Measurements from ENCODE around the gene KIF16B. TPM values are rescaled to one million over a fixed set of nuclear protein-coding genes. Genes with fewer than 3 reads are reported as not detected.

Gene KIF16B
- total and polyA plus RNA-seq, 2 experiments from 2014 or later: 9.3 to 21.8 TPM

GRCh38 chr20:16364320-16364687 is 208.9 kb downstream of the KIF16B start:
- no peak overlapping the region for H3K4me3 ChIP-seq
- no peaks in the 10 kb centered on the region for H3K79me2 ChIP-seq
- H3K36me3 ChIP-seq (replicated peaks; ENCODE audit: insufficient read depth, low read depth): no peaks in the 10 kb centered on the region
- H3K9me2 ChIP-seq (replicated peaks; ENCODE audit: insufficient read depth): no peaks in the 10 kb centered on the region
- H3K27ac ChIP-seq: peak overlapping the region; percentile 43
- no peak overlapping the region for H3K4me2 ChIP-seq
- H3K9me3 ChIP-seq (ENCODE audit: low read depth): no peaks in the 10 kb centered on the region
- H3K4me1 ChIP-seq (ENCODE audit: insufficient read depth): peaks cover 11% of the 10 kb centered on the region
- no peak overlapping the region for H2AFZ ChIP-seq
- no peak for DNase-seq (ENCODE audit: low spot score)
- H4K20me1 ChIP-seq (ENCODE audit: insufficient read depth, poor library complexity, severe bottlenecking): no peaks in the 10 kb centered on the region
- TF ChIP-seq EZH2 (IDR thresholded peaks at IDR 0.05; ENCODE audit: borderline replicate concordance): no peak
- TF ChIP-seq CTCF (IDR thresholded peaks at IDR 0.05; ENCODE audit: poor library complexity): no peak
- TF ChIP-seq EZH2phosphoT487 (IDR thresholded peaks at IDR 0.05; ENCODE audit: low read depth, severe bottlenecking, unreplicated experiment): no peak
- H3K27me3 ChIP-seq: no peaks in the 10 kb centered on the region
- WGBS (ENCODE audit: low lambda C conversion rate, missing lambda C conversion rate): 69% methylated on average over 5 of the region's 5 CpGs

- H3K27ac ChIP-seq: peak overlapping the region; percentile 21
- no peak for DNase-seq (ENCODE audit: low spot score)
- no peak overlapping the region for H2AFZ ChIP-seq
Measured at GRCh38 chr20:16363506-16364319, 209.5 kb downstream of the KIF16B start.

GRCh38 chr20:16362642-16363041 is 210.6 kb downstream of the KIF16B start:
- Histone ChIP-seq H3K36me3 (replicated peaks; ENCODE audit: insufficient read depth, low read depth) (no peaks in the 10 kb centered on the region), H3K4me2 (no peak overlapping the region), H3K9me2 (replicated peaks; ENCODE audit: insufficient read depth) (no peaks in the 10 kb centered on the region), H3K27me3 (no peaks in the 10 kb centered on the region), H3K27ac (no peak overlapping the region), H3K79me2 (no peaks in the 10 kb centered on the region), H3K4me1 (ENCODE audit: insufficient read depth) (peaks cover 5% of the 10 kb centered on the region), H4K20me1 (ENCODE audit: insufficient read depth, poor library complexity, severe bottlenecking) (no peaks in the 10 kb centered on the region), H3K9me3 (ENCODE audit: low read depth) (no peaks in the 10 kb centered on the region), H3K4me3 (no peak overlapping the region), H2AFZ (no peak overlapping the region)
- no peak for DNase-seq (ENCODE audit: low spot score)
- 86% methylated on average over 1 of the region's 1 CpG for WGBS (ENCODE audit: low lambda C conversion rate, missing lambda C conversion rate)
- no peak for TF ChIP-seq CTCF (IDR thresholded peaks at IDR 0.05; ENCODE audit: poor library complexity)
- TF ChIP-seq EZH2 (IDR thresholded peaks at IDR 0.05; ENCODE audit: borderline replicate concordance): no peak
- no peak for TF ChIP-seq EZH2phosphoT487 (IDR thresholded peaks at IDR 0.05; ENCODE audit: low read depth, severe bottlenecking, unreplicated experiment)

More at GRCh38 chr20:16363506-16364319, 209.5 kb downstream of the KIF16B start:
- H3K9me2 ChIP-seq (replicated peaks; ENCODE audit: insufficient read depth): no peaks in the 10 kb centered on the region
- 59% methylated on average over 5 of the region's 5 CpGs for whole genome bisulfite sequencing (ENCODE audit: low lambda C conversion rate, missing lambda C conversion rate)
- H4K20me1 ChIP-seq (ENCODE audit: insufficient read depth, poor library complexity, severe bottlenecking): no peaks in the 10 kb centered on the region
- peaks cover 11% of the 10 kb centered on the region for H3K4me1 ChIP-seq (ENCODE audit: insufficient read depth)
- no peaks in the 10 kb centered on the region for H3K36me3 ChIP-seq (replicated peaks; ENCODE audit: insufficient read depth, low read depth)
- no peaks in the 10 kb centered on the region for H3K79me2 ChIP-seq
- no peak overlapping the region for H3K4me2 ChIP-seq
- no peaks in the 10 kb centered on the region for H3K9me3 ChIP-seq (ENCODE audit: low read depth)
- no peaks in the 10 kb centered on the region for H3K27me3 ChIP-seq
- TF ChIP-seq EZH2phosphoT487 (IDR thresholded peaks at IDR 0.05; ENCODE audit: low read depth, severe bottlenecking, unreplicated experiment) (no peak), CTCF (IDR thresholded peaks at IDR 0.05; ENCODE audit: poor library complexity) (no peak), EZH2 (IDR thresholded peaks at IDR 0.05; ENCODE audit: borderline replicate concordance) (no peak)
- no peak overlapping the region for H3K4me3 ChIP-seq

Data from hepatocyte (in vitro differentiated cells).